ENCODE data around the gene CNTNAP5.

The CNTNAP5 gene

DNA sequence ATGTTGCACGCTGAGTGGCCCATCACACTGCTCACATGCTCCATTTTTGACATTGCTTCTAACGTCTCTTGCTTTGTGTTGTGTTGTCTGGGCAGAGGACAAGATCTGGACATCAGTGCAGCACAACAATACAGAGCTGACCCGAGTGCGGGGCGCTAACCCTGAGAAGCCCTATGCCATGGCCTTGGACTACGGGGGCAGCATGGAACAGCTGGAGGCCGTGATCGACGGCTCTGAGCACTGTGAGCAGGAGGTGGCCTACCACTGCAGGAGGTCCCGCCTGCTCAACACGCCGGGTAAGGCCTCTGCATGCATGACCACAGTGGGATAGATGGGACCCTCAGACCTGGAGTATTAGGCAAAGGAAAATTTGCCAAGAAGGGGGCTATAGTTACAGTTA lies 622.6 kb downstream of the CNTNAP5 start:
- no peak for FAIRE-seq

DNA sequence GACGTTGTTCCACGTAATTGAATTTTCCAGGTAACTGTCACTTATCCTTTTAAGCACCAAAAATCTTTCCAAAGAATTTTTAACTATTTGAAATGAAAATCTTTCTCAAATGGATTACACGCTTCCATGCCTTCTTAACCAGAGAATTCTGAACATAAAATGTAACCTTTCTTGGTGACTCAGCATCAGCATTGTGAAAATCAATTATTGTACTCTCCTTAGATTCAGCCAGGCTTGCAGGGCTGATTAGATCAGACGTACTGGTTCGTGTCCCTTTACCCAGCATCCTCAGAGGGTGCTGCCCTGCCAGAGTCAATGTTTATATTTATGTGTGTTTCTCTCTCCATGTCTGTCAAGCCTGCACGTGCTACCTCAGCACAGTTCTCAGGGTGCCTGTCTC lies 623.9 kb downstream of the CNTNAP5 start:
- no peak for DNase-seq (ENCODE audit: extremely low spot score, insufficient read length, low read depth)
- no peak for FAIRE-seq

More for the DNA sequence above, 622.6 kb downstream of the CNTNAP5 start:
- no peak for DNase-seq (ENCODE audit: extremely low spot score, insufficient read length, low read depth)

GRCh38 chr2:124652099-124652498 lies 627.0 kb downstream of the CNTNAP5 start:
- no peak for DNase-seq (ENCODE audit: extremely low spot score, insufficient read length, low read depth)
- FAIRE-seq: no peak

DNA sequence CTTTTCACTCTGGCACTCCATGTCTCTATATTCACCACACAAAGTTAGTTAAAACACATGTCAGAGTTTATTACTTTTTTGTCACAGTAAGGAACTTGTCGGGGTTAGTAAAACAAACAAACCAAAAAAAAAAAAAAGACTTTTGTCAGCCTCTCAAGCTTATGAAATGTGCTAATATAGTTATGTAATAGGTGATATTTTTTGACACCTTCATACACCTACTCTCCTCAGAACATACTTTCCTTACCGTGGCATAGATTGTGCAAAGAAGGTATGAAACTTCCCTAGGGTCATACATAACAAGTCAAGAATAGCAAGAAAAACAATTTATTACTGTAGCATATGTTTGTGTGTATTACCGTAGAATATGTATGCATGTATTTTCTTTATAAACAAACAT lies 633.3 kb downstream of the CNTNAP5 start:
- FAIRE-seq (no peak), DNase-seq (ENCODE audit: extremely low spot score, insufficient read length, low read depth) (no peak)

DNA sequence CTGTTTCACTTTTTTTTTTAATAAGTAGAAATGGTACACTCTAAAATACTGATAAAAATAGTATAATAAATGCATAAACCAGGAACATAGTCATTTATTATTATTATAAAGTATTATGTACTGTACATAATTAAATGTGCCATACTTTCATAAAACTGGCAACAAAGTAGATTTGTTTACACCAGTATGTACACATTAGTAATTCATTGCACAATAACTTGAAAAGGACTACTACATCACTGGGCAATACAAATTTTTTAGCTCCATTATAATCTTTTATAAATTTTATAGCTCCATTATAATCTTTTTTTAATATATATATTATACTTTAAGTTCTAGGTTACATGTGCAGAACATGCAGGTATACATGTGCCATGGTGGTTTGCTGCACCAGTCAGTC lies 636.5 kb downstream of the CNTNAP5 start:
- DNase-seq (ENCODE audit: extremely low spot score, insufficient read length, low read depth) (no peak), FAIRE-seq (no peak)

- DNase-seq (ENCODE audit: extremely low spot score, insufficient read length, low read depth) (no peak), FAIRE-seq (no peak)
Measured at GRCh38 chr2:124662946-124663644, 638.0 kb downstream of the CNTNAP5 start.

DNA sequence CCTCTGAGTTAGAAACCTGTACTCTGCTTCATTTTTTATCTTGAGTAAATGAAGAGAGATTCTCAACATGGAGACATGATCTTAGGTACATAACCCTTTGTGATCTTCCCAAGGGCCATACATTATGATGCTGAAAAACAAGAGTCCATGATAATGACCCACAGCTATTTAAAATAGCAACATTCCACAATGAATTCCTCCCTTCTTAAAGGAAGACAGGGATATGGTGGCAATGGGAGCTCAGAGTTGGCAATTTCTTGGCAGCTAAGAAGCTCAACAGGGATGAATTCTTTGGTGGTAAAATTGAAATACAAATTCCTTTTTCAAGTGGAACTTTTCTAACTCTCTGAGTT lies 638.5 kb downstream of the CNTNAP5 start:
- no peak for DNase-seq (ENCODE audit: extremely low spot score, insufficient read length, low read depth)
- no peak for FAIRE-seq

- FAIRE-seq: no peak
Measured at GRCh38 chr2:124664363-124664762, 639.3 kb downstream of the CNTNAP5 start.

DNA sequence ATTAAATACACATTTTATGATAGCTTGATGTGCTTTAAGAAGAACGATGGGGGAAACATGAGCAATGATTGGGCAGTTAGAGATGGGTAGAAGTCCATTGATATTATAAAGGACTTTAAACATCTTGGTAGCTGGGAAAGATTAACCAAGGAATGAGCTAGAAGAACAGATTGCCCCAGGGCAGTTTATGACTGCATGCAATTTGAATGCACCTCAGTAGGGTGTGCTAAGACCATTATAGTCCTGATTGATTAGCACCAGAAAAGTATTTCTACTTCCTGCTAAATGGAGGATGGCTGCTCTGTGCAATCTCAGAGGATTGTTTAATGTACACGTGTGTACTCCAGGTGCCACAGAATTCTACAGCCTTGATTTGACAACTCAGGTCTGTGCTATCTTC lies 641.9 kb downstream of the CNTNAP5 start:
- FAIRE-seq (no peak), DNase-seq (ENCODE audit: extremely low spot score, insufficient read length, low read depth) (no peak)

More at GRCh38 chr2:124664363-124664762, 639.3 kb downstream of the CNTNAP5 start:
- no peak for DNase-seq (ENCODE audit: extremely low spot score, insufficient read length, low read depth)

GRCh38 chr2:124668161-124668560 lies 643.1 kb downstream of the CNTNAP5 start:
- no peak for DNase-seq (ENCODE audit: extremely low spot score, insufficient read length, low read depth)
- FAIRE-seq: no peak

DNA sequence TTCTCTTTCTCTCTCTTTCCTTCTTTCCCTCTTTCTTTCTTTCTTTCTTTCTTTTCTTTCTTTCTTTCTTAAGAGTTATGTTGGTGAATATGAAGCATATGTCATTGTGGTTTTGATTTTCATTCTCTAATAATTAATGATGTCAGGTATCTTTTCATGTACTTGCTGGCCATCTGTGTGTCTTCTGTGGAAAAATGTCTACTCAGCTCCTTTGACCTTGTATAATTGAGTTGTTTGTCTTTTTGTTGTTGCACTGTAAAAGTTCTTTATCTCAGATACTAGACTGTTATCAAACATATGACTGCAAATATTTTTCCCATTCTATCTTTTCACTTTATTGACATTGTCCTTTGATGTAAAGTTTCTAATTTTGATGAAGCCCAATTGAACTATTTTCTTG lies 645.1 kb downstream of the CNTNAP5 start:
- DNase-seq (ENCODE audit: extremely low spot score, insufficient read length, low read depth) (no peak), FAIRE-seq (no peak)

DNA sequence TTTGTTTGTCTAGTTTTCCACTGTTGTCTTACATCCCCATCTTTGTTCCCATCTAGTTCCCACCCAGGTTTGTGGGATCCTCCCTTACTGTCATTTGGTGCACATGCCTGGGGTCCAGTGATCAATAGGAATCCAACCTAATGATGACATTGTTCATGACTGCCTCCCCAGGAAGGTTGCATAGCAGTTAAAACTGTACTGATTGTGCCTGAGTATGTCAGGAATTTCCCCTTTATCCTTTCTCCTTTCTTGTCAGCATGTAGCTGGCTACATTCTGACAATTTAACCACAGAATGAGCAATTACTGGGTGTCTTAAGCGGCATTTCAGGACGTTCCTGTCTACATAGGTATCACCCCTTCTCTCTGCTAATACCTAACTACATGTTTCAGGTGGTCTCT lies 653.0 kb downstream of the CNTNAP5 start:
- DNase-seq (ENCODE audit: extremely low spot score, insufficient read length, low read depth) (no peak), FAIRE-seq (no peak)

GRCh38 chr2:124683536-124684428 lies 658.7 kb downstream of the CNTNAP5 start:
- DNase-seq (ENCODE audit: extremely low spot score, insufficient read length, low read depth) (no peak), FAIRE-seq (no peak)

GRCh38 chr2:124689348-124689747 lies 664.3 kb downstream of the CNTNAP5 start:
- DNase-seq (ENCODE audit: extremely low spot score, insufficient read length, low read depth) (no peak), FAIRE-seq (no peak)

GRCh38 chr2:124692216-124692615 lies 667.1 kb downstream of the CNTNAP5 start:
- DNase-seq (ENCODE audit: extremely low spot score, insufficient read length, low read depth) (no peak), FAIRE-seq (no peak)

GRCh38 chr2:124692707-124693106 lies 667.6 kb downstream of the CNTNAP5 start:
- DNase-seq (ENCODE audit: extremely low spot score, insufficient read length, low read depth): no peak
- FAIRE-seq: no peak

GRCh38 chr2:124693156-124693555 lies 668.1 kb downstream of the CNTNAP5 start:
- no peak for FAIRE-seq
- DNase-seq (ENCODE audit: extremely low spot score, insufficient read length, low read depth): no peak

DNA sequence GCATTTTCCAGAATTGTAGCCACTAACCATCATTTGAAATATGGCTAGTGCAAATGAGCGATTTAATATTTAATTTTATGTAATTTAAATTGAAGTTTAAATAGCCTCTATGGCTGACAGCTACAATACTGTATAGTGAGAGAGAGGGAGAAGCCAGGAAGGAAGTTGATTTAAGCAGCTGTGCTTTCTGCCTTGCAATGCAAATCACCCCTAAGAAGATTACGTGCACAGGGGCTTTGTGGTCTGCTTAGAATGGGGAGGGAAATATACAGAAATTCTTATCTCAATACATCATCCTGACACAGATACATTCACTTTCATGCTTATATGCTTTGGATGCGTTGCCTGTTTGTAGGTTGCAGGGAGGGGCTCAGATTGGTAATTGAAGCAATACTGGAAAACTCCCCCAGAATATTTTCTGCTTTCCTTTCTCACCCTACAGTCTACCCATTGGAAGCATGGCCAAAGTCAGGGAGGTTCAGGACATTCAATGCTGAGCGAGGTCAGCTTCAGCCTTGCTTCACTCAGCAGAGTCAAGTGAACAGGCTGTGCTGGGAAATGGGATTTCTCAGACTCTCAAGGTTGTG lies 674.0 kb downstream of the CNTNAP5 start:
- FAIRE-seq: no peak
- DNase-seq (ENCODE audit: extremely low spot score, insufficient read length, low read depth): no peak

- no peak for FAIRE-seq
- no peak for DNase-seq (ENCODE audit: extremely low spot score, insufficient read length, low read depth)
Measured at GRCh38 chr2:124702777-124703176, 677.7 kb downstream of the CNTNAP5 start.

- no peak for FAIRE-seq
- no peak for DNase-seq (ENCODE audit: extremely low spot score, insufficient read length, low read depth)
Measured at GRCh38 chr2:124704071-124704925, 679.2 kb downstream of the CNTNAP5 start.

Data from GM18507 (cell line).